GM18520 (cell line): ENCODE results near the gene CENPO.

Experiments used
- ATAC-seq: cut with Tn5 transposase; IDR thresholded peaks from one replicate; pipeline ENCODE4 v1.9.1; 2021; ENCODE audit not compliant: unreplicated experiment

The CENPO gene

GRCh38 chr2:24836206-24836605 lies 43.0 kb downstream of the CENPO start:
- ATAC-seq: no peak

- ATAC-seq: no peak
Measured at GRCh38 chr2:24836706-24837105, 43.5 kb downstream of the CENPO start.

- ATAC-seq: no peak
Measured at GRCh38 chr2:24837996-24838513, 44.8 kb downstream of the CENPO start.

GRCh38 chr2:24838541-24838940 lies 45.3 kb downstream of the CENPO start:
- no peak for ATAC-seq

- no peak for ATAC-seq
Measured at GRCh38 chr2:24839729-24840128, 46.5 kb downstream of the CENPO start.

GRCh38 chr2:24840164-24840869 lies 47.1 kb downstream of the CENPO start:
- no peak for ATAC-seq

GRCh38 chr2:24840962-24841945 lies 48.0 kb downstream of the CENPO start:
- no peak for ATAC-seq

- no peak for ATAC-seq
Measured at GRCh38 chr2:24842081-24843050, 49.1 kb downstream of the CENPO start.

GRCh38 chr2:24843330-24843860 lies 50.2 kb downstream of the CENPO start:
- ATAC-seq: no peak

- no peak for ATAC-seq
Measured at GRCh38 chr2:24844023-24844685, 50.9 kb downstream of the CENPO start.

- ATAC-seq: no peak
Measured at GRCh38 chr2:24845691-24846090, 52.5 kb downstream of the CENPO start.

GRCh38 chr2:24850944-24851343 lies 57.7 kb downstream of the CENPO start:
- no peak for ATAC-seq

- ATAC-seq: no peak
Measured at GRCh38 chr2:24852026-24852425, 58.8 kb downstream of the CENPO start.

- ATAC-seq: no peak
Measured at GRCh38 chr2:24852431-24853020, 59.3 kb downstream of the CENPO start.

GRCh38 chr2:24853046-24853445 lies 59.8 kb downstream of the CENPO start:
- ATAC-seq: no peak

- ATAC-seq: no peak
Measured at GRCh38 chr2:24853996-24854395, 60.8 kb downstream of the CENPO start.

- ATAC-seq: no peak
Measured at GRCh38 chr2:24855022-24855622, 61.9 kb downstream of the CENPO start.

- no peak for ATAC-seq
Measured at GRCh38 chr2:24855726-24856125, 62.5 kb downstream of the CENPO start.

- ATAC-seq: no peak
Measured at GRCh38 chr2:24856791-24857211, 63.6 kb downstream of the CENPO start.
